ENCODE data around the gene EXOSC7. TPM values are rescaled to one million over a fixed set of nuclear protein-coding genes. Genes with fewer than 3 reads are reported as not detected.

The EXOSC7 gene
- total and polyA plus RNA-seq, 10 of the 15 experiments (the other 5 are each of a cell fraction or from before 2014, with no cell fraction given) = 58.0 to 193 (median 82.9) TPM

DNA sequence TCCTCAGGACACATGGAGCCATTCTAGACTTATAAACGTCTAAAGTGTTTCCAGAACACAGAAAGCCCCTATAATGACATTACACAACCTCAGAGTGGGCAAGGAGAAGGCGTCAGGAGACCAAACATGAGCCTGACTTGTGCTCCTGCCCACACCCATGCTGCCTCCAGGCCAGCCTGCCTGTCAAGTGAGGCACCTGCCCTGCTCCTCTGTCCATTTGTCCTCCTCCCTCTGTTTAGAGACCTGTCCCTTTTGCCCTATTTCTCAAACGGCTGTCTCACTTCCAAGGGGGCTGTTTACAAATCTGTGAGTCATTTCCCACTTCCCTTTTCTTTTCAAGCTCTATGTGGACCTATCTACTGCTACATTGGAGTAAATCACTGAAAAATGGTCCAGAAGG is 21.1 kb upstream of the EXOSC7 start:
- Histone ChIP-seq H3K4me1 (ENCODE audit: control insufficient read depth, insufficient read depth, low read length) (peaks cover 8% of the 10 kb centered on the region), H3K4me2 (ENCODE audit: control insufficient read depth, insufficient read depth) (no peak overlapping the region), H3K27ac (ENCODE audit: control insufficient read depth, insufficient read depth) (no peak overlapping the region), H3K79me2 (ENCODE audit: control insufficient read depth, insufficient read depth, low read length) (no peaks in the 10 kb centered on the region; the same call in 1 of the 2 replicates), H2AFZ (ENCODE audit: control insufficient read depth, low read depth, low read length) (no peak overlapping the region), H3K4me3 (no peak overlapping the region), H3K9ac (ENCODE audit: control insufficient read depth, insufficient read depth, low read length) (no peak overlapping the region), H4K20me1 (ENCODE audit: control insufficient read depth, insufficient read depth) (no peaks in the 10 kb centered on the region), H3K36me3 (ENCODE audit: control insufficient read depth in 2 of 2, insufficient read depth in 2 of 2, low read length in 1 of 2) (peaks cover 7 to 9% of the 10 kb centered on the region in 2 experiments; a peak in 3 of 4 replicates), H3K27me3 (replicated peaks in 1 of 2; ENCODE audit: control insufficient read depth in 2 of 2, insufficient read depth in 2 of 2, low read length in 1 of 2) (no peaks in the 10 kb centered on the region), H3K9me3 (replicated peaks; ENCODE audit: control insufficient read depth, insufficient read depth, low read length) (no peaks in the 10 kb centered on the region)
- no TSS peak for BruUV-seq (replicated peaks)
- CTCF ChIA-PET = interaction anchor here (0.7 kb wide), 1 partner anchor 20 kb away, joined by 3 read pairs; no protein-coding TSS in a partner anchor
- no peak for FAIRE-seq
- no peak for DNase-seq (ENCODE audit: low read depth, low spot score)
- intact Hi-C loops (cut with micrococcal nuclease; ENCODE audit: unreplicated experiment) = no loop called here
- in situ Hi-C loops (cut with MboI) = no loop called here
- ATAC-seq = peak; percentile 94
- SMC1A ChIA-PET (ENCODE audit: uncharacterized antibody, unreplicated experiment) = no interaction called here
- RAD21 ChIA-PET (ENCODE audit: unreplicated experiment) = interaction anchor here (0.9 to 3.4 kb wide), 3 partner anchors 13 to 38 kb away, joined by 3 to 18 read pairs (median 4); no protein-coding TSS in a partner anchor
- 10% methylated on average over 3 of the region's 3 CpGs for WGBS (ENCODE audit: insufficient coverage, insufficient replicate concordance, low lambda C conversion rate, missing lambda C conversion rate)
- POLR2A ChIA-PET = no interaction called here
- TF ChIP-seq DPF2 (IDR thresholded peaks at IDR 0.05) (peak; percentile 68; the same call in 1 of the 2 replicates), SREBF2 (IDR thresholded peaks at IDR 0.05; ENCODE audit: low read length) (no peak), SKIL (IDR thresholded peaks at IDR 0.05; ENCODE audit: low read depth, poor library complexity, severe bottlenecking) (no peak), PML (IDR thresholded peaks at IDR 0.05; ENCODE audit: low read length) (no peak), MXI1 (IDR thresholded peaks at IDR 0.05; ENCODE audit: low read depth, low read length) (no peak), USF1 (IDR thresholded peaks at IDR 0.05; ENCODE audit: borderline replicate concordance, extremely low read length, insufficient read depth, low read depth, low read length) (no peak), RUNX3 (IDR thresholded peaks at IDR 0.05; ENCODE audit: low read length) (no peak), NBN (IDR thresholded peaks at IDR 0.05) (no peak), MEF2B (IDR thresholded peaks at IDR 0.05; ENCODE audit: partially characterized antibody, poor library complexity, severe bottlenecking) (no peak), RELA (IDR thresholded peaks at IDR 0.05; ENCODE audit: borderline replicate concordance, partially characterized antibody) (no peak), RELB (IDR thresholded peaks at IDR 0.05; ENCODE audit: low read depth) (peak; percentile 29; the same call in 1 of the 2 replicates), JUNB (IDR thresholded peaks at IDR 0.05) (peak; percentile 52), ATF7 (IDR thresholded peaks at IDR 0.05; ENCODE audit: low read depth) (peak; percentile 36; the same call in 1 of the 2 replicates)
- TF ChIP-seq, protein P1, sequence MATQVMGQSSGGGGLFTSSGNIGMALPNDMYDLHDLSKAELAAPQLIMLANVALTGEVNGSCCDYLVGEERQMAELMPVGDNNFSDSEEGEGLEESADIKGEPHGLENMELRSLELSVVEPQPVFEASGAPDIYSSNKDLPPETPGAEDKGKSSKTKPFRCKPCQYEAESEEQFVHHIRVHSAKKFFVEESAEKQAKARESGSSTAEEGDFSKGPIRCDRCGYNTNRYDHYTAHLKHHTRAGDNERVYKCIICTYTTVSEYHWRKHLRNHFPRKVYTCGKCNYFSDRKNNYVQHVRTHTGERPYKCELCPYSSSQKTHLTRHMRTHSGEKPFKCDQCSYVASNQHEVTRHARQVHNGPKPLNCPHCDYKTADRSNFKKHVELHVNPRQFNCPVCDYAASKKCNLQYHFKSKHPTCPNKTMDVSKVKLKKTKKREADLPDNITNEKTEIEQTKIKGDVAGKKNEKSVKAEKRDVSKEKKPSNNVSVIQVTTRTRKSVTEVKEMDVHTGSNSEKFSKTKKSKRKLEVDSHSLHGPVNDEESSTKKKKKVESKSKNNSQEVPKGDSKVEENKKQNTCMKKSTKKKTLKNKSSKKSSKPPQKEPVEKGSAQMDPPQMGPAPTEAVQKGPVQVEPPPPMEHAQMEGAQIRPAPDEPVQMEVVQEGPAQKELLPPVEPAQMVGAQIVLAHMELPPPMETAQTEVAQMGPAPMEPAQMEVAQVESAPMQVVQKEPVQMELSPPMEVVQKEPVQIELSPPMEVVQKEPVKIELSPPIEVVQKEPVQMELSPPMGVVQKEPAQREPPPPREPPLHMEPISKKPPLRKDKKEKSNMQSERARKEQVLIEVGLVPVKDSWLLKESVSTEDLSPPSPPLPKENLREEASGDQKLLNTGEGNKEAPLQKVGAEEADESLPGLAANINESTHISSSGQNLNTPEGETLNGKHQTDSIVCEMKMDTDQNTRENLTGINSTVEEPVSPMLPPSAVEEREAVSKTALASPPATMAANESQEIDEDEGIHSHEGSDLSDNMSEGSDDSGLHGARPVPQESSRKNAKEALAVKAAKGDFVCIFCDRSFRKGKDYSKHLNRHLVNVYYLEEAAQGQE (IDR thresholded peaks at IDR 0.05; ENCODE audit: low read depth, low read length) = no peak
- TF ChIP-seq, protein P2, sequence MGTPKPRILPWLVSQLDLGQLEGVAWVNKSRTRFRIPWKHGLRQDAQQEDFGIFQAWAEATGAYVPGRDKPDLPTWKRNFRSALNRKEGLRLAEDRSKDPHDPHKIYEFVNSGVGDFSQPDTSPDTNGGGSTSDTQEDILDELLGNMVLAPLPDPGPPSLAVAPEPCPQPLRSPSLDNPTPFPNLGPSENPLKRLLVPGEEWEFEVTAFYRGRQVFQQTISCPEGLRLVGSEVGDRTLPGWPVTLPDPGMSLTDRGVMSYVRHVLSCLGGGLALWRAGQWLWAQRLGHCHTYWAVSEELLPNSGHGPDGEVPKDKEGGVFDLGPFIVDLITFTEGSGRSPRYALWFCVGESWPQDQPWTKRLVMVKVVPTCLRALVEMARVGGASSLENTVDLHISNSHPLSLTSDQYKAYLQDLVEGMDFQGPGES (IDR thresholded peaks at IDR 0.05) = no peak

Measured in GM12878 (cell line).